ENCODE measurements around the gene BRD7. TPM values are rescaled to one million over a fixed set of nuclear protein-coding genes. Genes with fewer than 3 reads are reported as not detected.

BRD7 gene
- polyA plus RNA-seq, 2 of the 4 experiments (the other 2 are of a cell fraction), result 60.4 to 94.5 TPM

- Histone ChIP-seq H3K27ac (no peak overlapping the region), H3K4me3 (no peak overlapping the region), H3K9me3 (no peaks in the 10 kb centered on the region), H3K4me1 (peaks cover 15% of the 10 kb centered on the region), H3K4me2 (0 out of 3 replicates have a peak overlapping the region, but pooled peaks have one; percentile 67)
- ATAC-seq (no peak), FAIRE-seq (no peak), DNase-seq (ENCODE audit: low read depth in 1 of 2, low spot score in 1 of 2) (no peak)
- WGBS (ENCODE audit: missing lambda C conversion rate), result 49% methylated on average over 2 of the region's 2 CpGs
- ChIA-PET CTCF (interaction anchor here (1.3 kb wide), 1 partner anchor 11 kb away, joined by 3 read pairs; no protein-coding TSS in a partner anchor), POLR2A (no interaction called here)
- TF ChIP-seq ZSCAN20 (CRISPR knock-in tag; IDR thresholded peaks at IDR 0.05), result no peak
- TF ChIP-seq, protein P1, sequence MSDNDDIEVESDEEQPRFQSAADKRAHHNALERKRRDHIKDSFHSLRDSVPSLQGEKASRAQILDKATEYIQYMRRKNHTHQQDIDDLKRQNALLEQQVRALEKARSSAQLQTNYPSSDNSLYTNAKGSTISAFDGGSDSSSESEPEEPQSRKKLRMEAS (IDR thresholded peaks at IDR 0.05), result no peak
- no peak for TF ChIP-seq POLR2A (IDR thresholded peaks at IDR 0.05; ENCODE audit: low read length)
Measured at GRCh38 chr16:50365791-50366575, 2.8 kb downstream of the BRD7 start.

- Histone ChIP-seq H3K9me3 (no peaks in the 10 kb centered on the region), H3K27ac (no peak overlapping the region), H3K4me1 (peaks cover 15% of the 10 kb centered on the region), H3K4me3 (no peak overlapping the region), H3K4me2 (no peak overlapping the region)
- FAIRE-seq (no peak), DNase-seq (ENCODE audit: low read depth in 1 of 2, low spot score in 1 of 2) (no peak), ATAC-seq (no peak)
- TF ChIP-seq HOXB13 (CRISPR knock-in tag; IDR thresholded peaks at IDR 0.05; ENCODE audit: low read depth) (no peak), RAD21 (conservative IDR thresholded peaks at IDR 0.05 in 1 of 2, IDR thresholded peaks at IDR 0.05 in 1 of 2) (no peak), KDM5A (IDR thresholded peaks at IDR 0.05) (no peak), FOSL2 (IDR thresholded peaks at IDR 0.05) (no peak), FOSL2 (CRISPR knock-in tag; IDR thresholded peaks at IDR 0.05) (no peak), BCL3 (IDR thresholded peaks at IDR 0.05) (no peak), RNF2 (IDR thresholded peaks at IDR 0.05; ENCODE audit: borderline replicate concordance, low read depth) (no peak)
- WGBS (ENCODE audit: missing lambda C conversion rate), result 51% methylated on average over 10 of the region's 10 CpGs
- ChIA-PET CTCF (interaction anchor here (0.6 to 1.3 kb wide), 2 partner anchors 8 to 443 kb away, joined by 3 to 4 read pairs; no protein-coding TSS in a partner anchor), POLR2A (no interaction called here)
Measured at GRCh38 chr16:50363656-50364055, 5.1 kb downstream of the BRD7 start.

DNA sequence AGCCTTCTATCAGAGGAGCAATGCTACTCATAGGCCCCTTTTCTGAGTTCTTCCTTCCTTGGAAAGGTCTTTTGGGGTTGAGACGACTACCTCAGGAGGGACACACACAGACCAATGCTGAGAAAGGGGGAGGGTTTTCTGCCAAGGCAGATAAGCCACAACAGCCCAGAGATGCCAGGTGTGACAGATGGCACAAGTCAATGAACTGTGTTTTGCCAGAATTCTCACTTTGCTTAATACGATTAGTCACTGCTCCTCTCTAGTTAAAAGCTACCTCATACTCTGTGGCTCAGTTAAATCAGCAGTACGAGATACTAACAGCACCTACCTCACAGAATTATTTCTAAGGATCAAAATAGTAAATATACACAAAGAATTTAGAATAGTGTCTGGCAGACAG lies 8.0 kb downstream of the BRD7 start:
- H3K27ac ChIP-seq, result no peak overlapping the region
- no peak for FAIRE-seq
- POLR2A ChIA-PET, result no interaction called here

DNA sequence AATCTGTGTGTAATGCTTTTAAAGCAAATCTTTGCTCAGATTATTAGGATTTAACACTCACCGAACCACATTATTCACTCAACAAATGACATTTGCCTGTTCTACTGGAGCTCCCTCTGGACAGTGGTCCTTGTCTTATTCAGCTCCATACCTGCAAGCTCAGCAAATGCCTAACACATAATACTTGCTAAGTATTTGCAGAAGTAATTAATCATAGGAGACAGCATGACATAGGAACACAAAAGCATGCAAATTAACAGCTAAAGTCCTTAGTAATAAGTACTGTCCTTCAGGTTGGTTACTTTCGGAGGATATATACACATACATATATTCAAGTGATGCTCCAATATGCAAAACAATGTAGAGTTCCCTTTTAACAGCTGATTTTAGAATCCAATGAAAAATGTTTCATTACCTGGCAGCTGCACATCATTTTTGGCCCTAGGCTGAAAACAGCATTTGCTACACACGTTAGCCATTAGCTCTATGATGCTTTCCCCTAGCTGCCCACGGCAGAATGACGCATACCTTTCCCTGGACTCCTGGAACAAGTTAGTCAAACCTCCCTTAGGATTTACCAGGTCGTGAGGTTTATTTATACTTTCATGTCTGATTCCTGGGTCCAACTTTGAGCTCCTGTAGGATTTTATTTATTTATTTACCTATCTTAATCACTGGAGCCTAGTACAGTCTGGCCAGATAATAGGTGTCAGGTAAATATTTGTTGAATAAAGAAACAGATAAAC lies 8.6 kb downstream of the BRD7 start:
- no peak for ATAC-seq
- no peak for DNase-seq (ENCODE audit: low read depth in 1 of 2, low spot score in 1 of 2)
- no peak for FAIRE-seq
- POLR2A ChIA-PET, result interaction anchor here (0.6 kb wide), 1 partner anchor 179 kb away, joined by 3 read pairs; no protein-coding TSS in a partner anchor
- Histone ChIP-seq H3K4me3 (no peak overlapping the region), H3K4me1 (no peaks in the 10 kb centered on the region), H3K27ac (no peak overlapping the region), H3K4me2 (no peak overlapping the region), H3K9me3 (no peaks in the 10 kb centered on the region)
- peak; percentile 63 for TF ChIP-seq MAFK (IDR thresholded peaks at IDR 0.05; ENCODE audit: partially characterized antibody)
- TF ChIP-seq, protein P2, sequence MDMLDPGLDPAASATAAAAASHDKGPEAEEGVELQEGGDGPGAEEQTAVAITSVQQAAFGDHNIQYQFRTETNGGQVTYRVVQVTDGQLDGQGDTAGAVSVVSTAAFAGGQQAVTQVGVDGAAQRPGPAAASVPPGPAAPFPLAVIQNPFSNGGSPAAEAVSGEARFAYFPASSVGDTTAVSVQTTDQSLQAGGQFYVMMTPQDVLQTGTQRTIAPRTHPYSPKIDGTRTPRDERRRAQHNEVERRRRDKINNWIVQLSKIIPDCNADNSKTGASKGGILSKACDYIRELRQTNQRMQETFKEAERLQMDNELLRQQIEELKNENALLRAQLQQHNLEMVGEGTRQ (IDR thresholded peaks at IDR 0.05), result no peak
- 78% methylated on average over 6 of the region's 6 CpGs for WGBS (ENCODE audit: missing lambda C conversion rate)
- CTCF ChIA-PET, result interaction anchor here (0.6 to 2.5 kb wide), 5 partner anchors 9 to 1738 kb away, joined by 3 to 7 read pairs (median 4); partner anchors contain the start of gene BRD7

More for the DNA sequence above, 8.0 kb downstream of the BRD7 start:
- CTCF ChIA-PET, result interaction anchor here (2.5 kb wide), 1 partner anchor 305 kb away, joined by 7 read pairs; no protein-coding TSS in a partner anchor
- DNase-seq (ENCODE audit: low read depth in 1 of 2, low spot score in 1 of 2) (no peak), ATAC-seq (no peak)
- Histone ChIP-seq H3K4me1 (no peaks in the 10 kb centered on the region), H3K4me3 (no peak overlapping the region), H3K9me3 (no peaks in the 10 kb centered on the region), H3K4me2 (no peak overlapping the region)
- TF ChIP-seq FOXS1 (CRISPR knock-in tag; IDR thresholded peaks at IDR 0.05) (no peak), CHD4 (IDR thresholded peaks at IDR 0.05; ENCODE audit: borderline replicate concordance) (no peak), RCOR1 (IDR thresholded peaks at IDR 0.05; ENCODE audit: low read depth, low read length) (no peak), MYC (IDR thresholded peaks at IDR 0.05; ENCODE audit: borderline replicate concordance, low read length) (no peak), SMC3 (IDR thresholded peaks at IDR 0.05) (no peak), GATA3 (IDR thresholded peaks at IDR 0.05; ENCODE audit: borderline replicate concordance) (no peak), CEBPB (IDR thresholded peaks at IDR 0.05) (no peak), ESRRA (IDR thresholded peaks at IDR 0.05; ENCODE audit: borderline replicate concordance, low read length) (no peak), TP53 (CRISPR knock-in tag; IDR thresholded peaks at IDR 0.05) (no peak)
- TF ChIP-seq, protein P3, sequence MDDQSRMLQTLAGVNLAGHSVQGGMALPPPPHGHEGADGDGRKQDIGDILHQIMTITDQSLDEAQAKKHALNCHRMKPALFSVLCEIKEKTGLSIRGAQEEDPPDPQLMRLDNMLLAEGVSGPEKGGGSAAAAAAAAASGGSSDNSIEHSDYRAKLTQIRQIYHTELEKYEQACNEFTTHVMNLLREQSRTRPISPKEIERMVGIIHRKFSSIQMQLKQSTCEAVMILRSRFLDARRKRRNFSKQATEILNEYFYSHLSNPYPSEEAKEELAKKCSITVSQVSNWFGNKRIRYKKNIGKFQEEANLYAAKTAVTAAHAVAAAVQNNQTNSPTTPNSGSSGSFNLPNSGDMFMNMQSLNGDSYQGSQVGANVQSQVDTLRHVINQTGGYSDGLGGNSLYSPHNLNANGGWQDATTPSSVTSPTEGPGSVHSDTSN (IDR thresholded peaks at IDR 0.05), result no peak
- 91% methylated on average over 3 of the region's 3 CpGs for WGBS (ENCODE audit: missing lambda C conversion rate)

Data from A549 (cell line).